Neuronal stem cell (in vitro differentiated cells): Measurements from ENCODE around the gene KCNIP4.

Experiments used
- DNase-seq: peaks from one replicate; pipeline ENCODE4 v3.0.0-alpha.2; 2013; ENCODE audit warnings: low spot score
- H2AFZ ChIP-seq: one replicate; pipeline ENCODE4 v1.6.1; 2013; ENCODE audit warnings: mild to moderate bottlenecking, low read length, inconsistent platforms
- H2AK5ac ChIP-seq: 2 replicates; pipeline ENCODE4 v1.6.1; 2013; ENCODE audit warnings: low read depth, mild to moderate bottlenecking, inconsistent platforms, low read length, moderate library complexity, mixed read lengths
- H2BK120ac ChIP-seq: 2 replicates; pipeline ENCODE4 v1.6.1; 2013; ENCODE audit warnings: low read depth, mild to moderate bottlenecking, inconsistent platforms, low read length, moderate library complexity, mixed read lengths
- H2BK12ac ChIP-seq: one replicate; pipeline ENCODE4 v1.6.1; 2013; ENCODE audit warnings: low read length, inconsistent platforms
- H2BK15ac ChIP-seq: 2 replicates; pipeline ENCODE4 v1.6.1; 2013; ENCODE audit warnings: mild to moderate bottlenecking, low read length, inconsistent platforms, mixed read lengths
- H2BK5ac ChIP-seq: one replicate; pipeline ENCODE4 v1.6.1; 2013; ENCODE audit warnings: inconsistent platforms, mild to moderate bottlenecking, low read length, moderate library complexity
- H3K14ac ChIP-seq: one replicate; pipeline ENCODE4 v1.6.1; 2013; ENCODE audit warnings: low read length, inconsistent platforms
- H3K18ac ChIP-seq: 2 replicates; pipeline ENCODE4 v1.6.1; 2013; ENCODE audit warnings: low read length, inconsistent platforms
- H3K23ac ChIP-seq: 2 replicates; pipeline ENCODE4 v1.6.1; 2013; ENCODE audit warnings: low read depth, mild to moderate bottlenecking, mixed read lengths, low read length, inconsistent platforms; ENCODE audit not compliant: poor library complexity
- H3K27ac ChIP-seq: replicated peaks from 3 replicates; pipeline ENCODE4 v1.5.1; 2013; ENCODE audit warnings: low read length, inconsistent platforms
- H3K27me3 ChIP-seq, 3 experiments: 2 replicates each; pipeline ENCODE4 v1.6.1; 2013; ENCODE audit warnings: low read length in 3 of 3, mild to moderate bottlenecking in 2 of 3, inconsistent platforms in 1 of 3, low read depth in 1 of 3, mixed read lengths in 1 of 3, moderate library complexity in 1 of 3; ENCODE audit not compliant: control insufficient read depth in 3 of 3, insufficient read depth in 3 of 3
- H3K36me3 ChIP-seq, 2 donors: replicated peaks in 1 of 2; 2 replicates each; pipeline ENCODE4 v1.6.1; 2013; ENCODE audit warnings: low read length in 2 of 2; ENCODE audit not compliant: control insufficient read depth in 2 of 2, insufficient read depth in 2 of 2
- H3K4ac ChIP-seq: 2 replicates; pipeline ENCODE4 v1.6.1; 2013; ENCODE audit warnings: inconsistent platforms, mild to moderate bottlenecking, low read length, moderate library complexity
- H3K4me1 ChIP-seq, 2 donors: 1 replicate in 1 of 2; 2 replicates in 1 of 2; pipeline ENCODE4 v1.6.1; 2013; ENCODE audit warnings: low read length in 2 of 2, low read depth in 1 of 2; ENCODE audit not compliant: control insufficient read depth in 2 of 2, insufficient read depth in 1 of 2
- H3K4me2 ChIP-seq: one replicate; pipeline ENCODE4 v1.6.1; 2013; ENCODE audit warnings: mild to moderate bottlenecking, low read length, inconsistent platforms; ENCODE audit not compliant: insufficient read depth, poor library complexity, severe bottlenecking
- H3K4me3 ChIP-seq, 2 donors: 2 replicates each; pipeline ENCODE4 v1.5.1; 2013; ENCODE audit warnings: low read length in 2 of 2, mild to moderate bottlenecking in 2 of 2, inconsistent platforms in 1 of 2, moderate library complexity in 1 of 2
- H3K79me1 ChIP-seq: one replicate; pipeline ENCODE4 v1.6.1; 2013; ENCODE audit warnings: low read depth, mild to moderate bottlenecking, inconsistent platforms, low read length, moderate library complexity
- H3K9ac ChIP-seq: one replicate; pipeline ENCODE4 v1.6.1; 2013; ENCODE audit warnings: mild to moderate bottlenecking, low read depth, low read length, inconsistent platforms; ENCODE audit not compliant: poor library complexity
- H3K9me3 ChIP-seq, 2 donors: replicated peaks in 1 of 2; 2 replicates each; pipeline versions ENCODE3 to v1.6.1; 2013; ENCODE audit warnings: low read length in 2 of 2, mild to moderate bottlenecking in 2 of 2, inconsistent platforms in 1 of 2, low read depth in 1 of 2, mixed read lengths in 1 of 2, moderate library complexity in 1 of 2; ENCODE audit not compliant: control insufficient read depth in 2 of 2, insufficient read depth in 1 of 2
- H4K8ac ChIP-seq: one replicate; pipeline ENCODE4 v1.6.1; 2013; ENCODE audit warnings: low read depth, mild to moderate bottlenecking, inconsistent platforms, low read length, moderate library complexity
- H4K91ac ChIP-seq: one replicate; pipeline ENCODE4 v1.6.1; 2013; ENCODE audit warnings: low read length, low read depth, mild to moderate bottlenecking, inconsistent platforms; ENCODE audit not compliant: poor library complexity
- WGBS, 2 donors: extraction: QIAGEN DNeasy Blood & Tissue Kit; methylation state at CpG; one replicate each; pipeline ENCODE4 v1.1.7; 2013; ENCODE audit warnings: missing lambda C conversion rate in 2 of 2, mixed read lengths in 1 of 2; ENCODE audit not compliant: insufficient read length in 2 of 2, insufficient replicate concordance in 1 of 2; ENCODE audit errors: extremely low coverage in 2 of 2; 5-methylcytosine and 5-hydroxymethylcytosine counted together

The KCNIP4 gene

GRCh38 chr4:21531048-21531447 is 417.5 kb downstream of the KCNIP4 start:
- H2AK5ac ChIP-seq = no peak overlapping the region
- no peaks in the 10 kb centered on the region for H3K4me1 ChIP-seq
- H3K4ac ChIP-seq = no peak overlapping the region
- no peak overlapping the region for H3K23ac ChIP-seq
- no peak overlapping the region for H2AFZ ChIP-seq
- no peak overlapping the region for H3K27ac ChIP-seq
- no peaks in the 10 kb centered on the region for H3K79me1 ChIP-seq
- no peak overlapping the region for H2BK5ac ChIP-seq
- DNase-seq = no peak
- H4K8ac ChIP-seq = no peak overlapping the region
- no peaks in the 10 kb centered on the region for H3K36me3 ChIP-seq
- H2BK120ac ChIP-seq = no peak overlapping the region
- no peak overlapping the region for H2BK12ac ChIP-seq
- no peak overlapping the region for H2BK15ac ChIP-seq
- no peak overlapping the region for H3K9ac ChIP-seq
- H3K9me3 ChIP-seq = no peaks in the 10 kb centered on the region
- no peak overlapping the region for H3K4me3 ChIP-seq
- H3K14ac ChIP-seq = no peak overlapping the region
- no peak overlapping the region for H3K4me2 ChIP-seq
- no peak overlapping the region for H3K18ac ChIP-seq
- no peak overlapping the region for H4K91ac ChIP-seq
- H3K27me3 ChIP-seq = no peaks in the 10 kb centered on the region

- Histone ChIP-seq H2BK5ac (no peak overlapping the region), H3K9me3 (no peaks in the 10 kb centered on the region), H3K36me3 (no peaks in the 10 kb centered on the region), H2AK5ac (no peak overlapping the region), H3K79me1 (no peaks in the 10 kb centered on the region), H3K23ac (no peak overlapping the region), H3K27me3 (no peaks in the 10 kb centered on the region), H3K27ac (no peak overlapping the region), H2BK12ac (no peak overlapping the region), H3K4me3 (no peak overlapping the region), H3K14ac (no peak overlapping the region), H3K4me1 (no peaks in the 10 kb centered on the region), H4K91ac (no peak overlapping the region), H3K4ac (no peak overlapping the region), H4K8ac (no peak overlapping the region), H3K4me2 (no peak overlapping the region), H3K18ac (no peak overlapping the region), H2BK15ac (no peak overlapping the region), H2BK120ac (no peak overlapping the region), H2AFZ (no peak overlapping the region), H3K9ac (no peak overlapping the region)
- DNase-seq = no peak
- no CpG with 5 or more reads among the region's 1 CpG for WGBS, 2 donors
Observed at GRCh38 chr4:21529214-21529613, 419.4 kb downstream of the KCNIP4 start.

GRCh38 chr4:21522296-21522695 is 426.3 kb downstream of the KCNIP4 start:
- Histone ChIP-seq H3K79me1 (no peaks in the 10 kb centered on the region), H2BK5ac (no peak overlapping the region), H3K9me3 (no peaks in the 10 kb centered on the region), H3K14ac (no peak overlapping the region), H3K4me2 (no peak overlapping the region), H4K8ac (no peak overlapping the region), H2BK120ac (no peak overlapping the region), H3K4ac (no peak overlapping the region), H4K91ac (no peak overlapping the region), H3K4me3 (no peak overlapping the region), H3K27ac (no peak overlapping the region), H3K27me3 (no peaks in the 10 kb centered on the region), H2BK15ac (no peak overlapping the region), H3K36me3 (no peaks in the 10 kb centered on the region), H2AK5ac (no peak overlapping the region), H3K4me1 (no peaks in the 10 kb centered on the region), H2BK12ac (no peak overlapping the region), H3K18ac (no peak overlapping the region), H3K23ac (no peak overlapping the region), H3K9ac (no peak overlapping the region), H2AFZ (no peak overlapping the region)
- DNase-seq = no peak
- WGBS, 2 donors = no CpG with 5 or more reads among the region's 3 CpGs

GRCh38 chr4:21517126-21517859 is 431.3 kb downstream of the KCNIP4 start:
- DNase-seq = no peak
- Histone ChIP-seq H3K18ac (no peak overlapping the region), H3K27me3 (no peaks in the 10 kb centered on the region), H3K14ac (no peak overlapping the region), H2BK12ac (no peak overlapping the region), H3K23ac (no peak overlapping the region), H4K91ac (no peak overlapping the region), H2AFZ (no peak overlapping the region), H3K9me3 (no peaks in the 10 kb centered on the region), H3K36me3 (no peaks in the 10 kb centered on the region), H3K4me2 (no peak overlapping the region), H4K8ac (no peak overlapping the region), H2BK5ac (no peak overlapping the region), H3K4me1 (no peaks in the 10 kb centered on the region), H3K79me1 (no peaks in the 10 kb centered on the region), H2BK15ac (no peak overlapping the region), H3K27ac (no peak overlapping the region), H2AK5ac (no peak overlapping the region), H2BK120ac (no peak overlapping the region), H3K4ac (no peak overlapping the region), H3K4me3 (no peak overlapping the region), H3K9ac (no peak overlapping the region)
- WGBS, 2 donors = no CpG with 5 or more reads among the region's 5 CpGs
